Neuronal stem cell (in vitro differentiated cells): ENCODE results near the gene MRPL24.

Experiments
- DNase-seq: peaks from one replicate; pipeline ENCODE4 v3.0.0-alpha.2; 2013; ENCODE audit warnings: low spot score
- H2AFZ ChIP-seq: one replicate; pipeline ENCODE4 v1.6.1; 2013; ENCODE audit warnings: mild to moderate bottlenecking, low read length, inconsistent platforms
- H2AK5ac ChIP-seq: 2 replicates; pipeline ENCODE4 v1.6.1; 2013; ENCODE audit warnings: low read depth, mild to moderate bottlenecking, inconsistent platforms, low read length, moderate library complexity, mixed read lengths
- H2BK120ac ChIP-seq: 2 replicates; pipeline ENCODE4 v1.6.1; 2013; ENCODE audit warnings: low read depth, mild to moderate bottlenecking, inconsistent platforms, low read length, moderate library complexity, mixed read lengths
- H2BK12ac ChIP-seq: one replicate; pipeline ENCODE4 v1.6.1; 2013; ENCODE audit warnings: low read length, inconsistent platforms
- H2BK15ac ChIP-seq: 2 replicates; pipeline ENCODE4 v1.6.1; 2013; ENCODE audit warnings: mild to moderate bottlenecking, low read length, inconsistent platforms, mixed read lengths
- H2BK5ac ChIP-seq: one replicate; pipeline ENCODE4 v1.6.1; 2013; ENCODE audit warnings: inconsistent platforms, mild to moderate bottlenecking, low read length, moderate library complexity
- H3K14ac ChIP-seq: one replicate; pipeline ENCODE4 v1.6.1; 2013; ENCODE audit warnings: low read length, inconsistent platforms
- H3K18ac ChIP-seq: 2 replicates; pipeline ENCODE4 v1.6.1; 2013; ENCODE audit warnings: low read length, inconsistent platforms
- H3K23ac ChIP-seq: 2 replicates; pipeline ENCODE4 v1.6.1; 2013; ENCODE audit warnings: low read depth, mild to moderate bottlenecking, mixed read lengths, low read length, inconsistent platforms; ENCODE audit not compliant: poor library complexity
- H3K27ac ChIP-seq: replicated peaks from 3 replicates; pipeline ENCODE4 v1.5.1; 2013; ENCODE audit warnings: low read length, inconsistent platforms
- H3K27me3 ChIP-seq, 3 experiments: 2 replicates each; pipeline ENCODE4 v1.6.1; 2013; ENCODE audit warnings: low read length in 3 of 3, mild to moderate bottlenecking in 2 of 3, inconsistent platforms in 1 of 3, low read depth in 1 of 3, mixed read lengths in 1 of 3, moderate library complexity in 1 of 3; ENCODE audit not compliant: control insufficient read depth in 3 of 3, insufficient read depth in 3 of 3
- H3K36me3 ChIP-seq, 2 donors: replicated peaks in 1 of 2; 2 replicates each; pipeline ENCODE4 v1.6.1; 2013; ENCODE audit warnings: low read length in 2 of 2; ENCODE audit not compliant: control insufficient read depth in 2 of 2, insufficient read depth in 2 of 2
- H3K4ac ChIP-seq: 2 replicates; pipeline ENCODE4 v1.6.1; 2013; ENCODE audit warnings: inconsistent platforms, mild to moderate bottlenecking, low read length, moderate library complexity
- H3K4me1 ChIP-seq, 2 donors: 1 replicate in 1 of 2; 2 replicates in 1 of 2; pipeline ENCODE4 v1.6.1; 2013; ENCODE audit warnings: low read length in 2 of 2, low read depth in 1 of 2; ENCODE audit not compliant: control insufficient read depth in 2 of 2, insufficient read depth in 1 of 2
- H3K4me2 ChIP-seq: one replicate; pipeline ENCODE4 v1.6.1; 2013; ENCODE audit warnings: mild to moderate bottlenecking, low read length, inconsistent platforms; ENCODE audit not compliant: insufficient read depth, poor library complexity, severe bottlenecking
- H3K4me3 ChIP-seq, 2 donors: 2 replicates each; pipeline ENCODE4 v1.5.1; 2013; ENCODE audit warnings: low read length in 2 of 2, mild to moderate bottlenecking in 2 of 2, inconsistent platforms in 1 of 2, moderate library complexity in 1 of 2
- H3K79me1 ChIP-seq: one replicate; pipeline ENCODE4 v1.6.1; 2013; ENCODE audit warnings: low read depth, mild to moderate bottlenecking, inconsistent platforms, low read length, moderate library complexity
- H3K9ac ChIP-seq: one replicate; pipeline ENCODE4 v1.6.1; 2013; ENCODE audit warnings: mild to moderate bottlenecking, low read depth, low read length, inconsistent platforms; ENCODE audit not compliant: poor library complexity
- H3K9me3 ChIP-seq, 2 donors: replicated peaks in 1 of 2; 2 replicates each; pipeline versions ENCODE3 to v1.6.1; 2013; ENCODE audit warnings: low read length in 2 of 2, mild to moderate bottlenecking in 2 of 2, inconsistent platforms in 1 of 2, low read depth in 1 of 2, mixed read lengths in 1 of 2, moderate library complexity in 1 of 2; ENCODE audit not compliant: control insufficient read depth in 2 of 2, insufficient read depth in 1 of 2
- H4K8ac ChIP-seq: one replicate; pipeline ENCODE4 v1.6.1; 2013; ENCODE audit warnings: low read depth, mild to moderate bottlenecking, inconsistent platforms, low read length, moderate library complexity
- H4K91ac ChIP-seq: one replicate; pipeline ENCODE4 v1.6.1; 2013; ENCODE audit warnings: low read length, low read depth, mild to moderate bottlenecking, inconsistent platforms; ENCODE audit not compliant: poor library complexity
- WGBS, 2 donors: extraction: QIAGEN DNeasy Blood & Tissue Kit; methylation state at CpG; one replicate each; pipeline ENCODE4 v1.1.7; 2013; ENCODE audit warnings: missing lambda C conversion rate in 2 of 2, mixed read lengths in 1 of 2; ENCODE audit not compliant: insufficient read length in 2 of 2, insufficient replicate concordance in 1 of 2; ENCODE audit errors: extremely low coverage in 2 of 2; 5-methylcytosine and 5-hydroxymethylcytosine counted together

Gene MRPL24

DNA sequence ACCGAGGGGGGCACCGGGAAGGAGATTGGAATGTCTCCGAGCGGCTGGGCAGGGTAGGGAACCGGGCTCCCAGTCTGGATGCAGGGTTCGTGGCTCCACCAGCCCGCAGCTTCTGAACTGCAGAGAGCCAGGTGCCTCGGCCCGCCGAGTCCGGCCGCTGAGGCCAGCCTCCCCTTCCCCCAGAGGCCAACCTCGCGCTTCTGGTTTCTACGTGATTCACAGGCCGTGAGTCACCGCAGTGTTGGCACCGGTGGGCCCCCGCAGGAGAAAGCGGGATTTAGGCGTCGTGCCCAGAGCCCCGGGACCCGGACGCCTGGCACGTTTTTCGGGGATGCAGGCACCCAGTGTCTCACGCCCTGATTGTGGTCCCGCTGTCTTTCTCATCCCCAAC, 36.0 kb downstream of the MRPL24 start:
- WGBS, 2 donors, result no CpG with 5 or more reads among the region's 29 CpGs
- H3K4ac ChIP-seq, result peak overlapping the region; percentile 2
- peak overlapping the region; percentile 40 for H2BK15ac ChIP-seq
- no peak overlapping the region for H2BK12ac ChIP-seq
- peak overlapping the region; percentile 92 for H3K27ac ChIP-seq
- peak overlapping the region; percentile 87 for H3K9ac ChIP-seq
- no peak overlapping the region for H2BK120ac ChIP-seq
- H4K91ac ChIP-seq, result no peak overlapping the region
- peak overlapping the region; percentile 93 for H3K4me2 ChIP-seq
- peaks cover 11 to 13% of the 10 kb centered on the region in 2 donors for H3K36me3 ChIP-seq
- peak overlapping the region; percentile 63 to 87 for H3K4me3 ChIP-seq
- peak overlapping the region; percentile 68 for H2AK5ac ChIP-seq
- H4K8ac ChIP-seq, result no peak overlapping the region
- peak overlapping the region; percentile 76 for H3K23ac ChIP-seq
- H3K14ac ChIP-seq, result no peak overlapping the region
- H3K9me3 ChIP-seq, result no peaks in the 10 kb centered on the region
- peak overlapping the region; percentile 91 for H2AFZ ChIP-seq
- peaks cover 9% of the 10 kb centered on the region for H3K79me1 ChIP-seq
- H3K18ac ChIP-seq, result peak overlapping the region; percentile 96
- peaks cover 46 to 52% of the 10 kb centered on the region in 2 donors for H3K4me1 ChIP-seq
- no peaks in the 10 kb centered on the region for H3K27me3 ChIP-seq
- H2BK5ac ChIP-seq, result peak overlapping the region; percentile 90
- no peak for DNase-seq

GRCh38 chr1:156704166-156704711, 36.6 kb downstream of the MRPL24 start:
- Histone ChIP-seq H2AFZ (no peak overlapping the region), H2AK5ac (no peak overlapping the region), H4K91ac (no peak overlapping the region), H3K23ac (no peak overlapping the region), H3K27ac (no peak overlapping the region), H3K9me3 (no peaks in the 10 kb centered on the region), H4K8ac (no peak overlapping the region), H3K18ac (peak overlapping the region; percentile 36), H3K9ac (peak overlapping the region; percentile 56), H2BK5ac (no peak overlapping the region), H2BK120ac (no peak overlapping the region), H3K36me3 (peaks cover 17 to 18% of the 10 kb centered on the region in 2 donors), H3K4me2 (peak overlapping the region; percentile 93), H2BK15ac (no peak overlapping the region), H3K27me3 (no peaks in the 10 kb centered on the region), H3K14ac (no peak overlapping the region), H3K4me3 (peak overlapping the region; percentile 63 to 87), H3K4ac (no peak overlapping the region), H3K4me1 (peaks cover 39 to 45% of the 10 kb centered on the region in 2 donors), H3K79me1 (peaks cover 9% of the 10 kb centered on the region), H2BK12ac (no peak overlapping the region)
- no CpG with 5 or more reads among the region's 10 CpGs for WGBS, 2 donors
- no peak for DNase-seq

DNA sequence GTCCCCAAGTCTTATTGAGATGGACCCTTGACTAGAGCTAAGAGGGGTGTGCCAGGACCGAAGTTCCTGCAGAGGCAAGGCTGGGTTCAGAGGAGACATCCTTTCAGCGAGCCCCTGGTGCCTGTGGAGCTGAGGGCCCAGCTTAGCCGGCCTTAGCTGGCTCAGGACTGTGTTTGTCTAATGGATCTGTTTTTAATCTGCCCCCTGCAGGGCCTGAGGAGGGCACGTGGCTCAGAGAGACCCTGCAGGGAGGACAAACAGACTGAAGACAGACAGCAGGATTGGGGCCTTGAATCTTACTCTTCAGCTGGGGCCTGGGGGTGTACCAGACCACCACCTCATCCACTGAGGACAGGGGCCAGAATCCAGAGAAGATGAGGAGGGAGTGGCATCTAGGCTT, 37.1 kb downstream of the MRPL24 start:
- Histone ChIP-seq H3K27me3 (no peaks in the 10 kb centered on the region), H2AK5ac (peak overlapping the region; percentile 31), H2BK5ac (peak overlapping the region; percentile 55), H3K18ac (peak overlapping the region; percentile 73), H3K9me3 (no peaks in the 10 kb centered on the region), H3K79me1 (peaks cover 9% of the 10 kb centered on the region), H3K36me3 (peaks cover 22 to 23% of the 10 kb centered on the region in 2 donors), H3K23ac (no peak overlapping the region), H4K91ac (no peak overlapping the region), H2AFZ (no peak overlapping the region), H3K4ac (no peak overlapping the region), H2BK120ac (peak overlapping the region; percentile 22), H3K4me1 (peaks cover 34 to 40% of the 10 kb centered on the region in 2 donors), H4K8ac (no peak overlapping the region), H3K9ac (no peak overlapping the region), H2BK12ac (no peak overlapping the region), H3K14ac (peak overlapping the region; percentile 23), H3K4me2 (peak overlapping the region; percentile 93), H2BK15ac (peak overlapping the region; percentile 6), H3K27ac (no peak overlapping the region), H3K4me3 (peak overlapping the region; percentile 63 to 87)
- no CpG with 5 or more reads among the region's 4 CpGs for WGBS, 2 donors
- no peak for DNase-seq

GRCh38 chr1:156703336-156703735, 37.6 kb downstream of the MRPL24 start:
- Histone ChIP-seq H3K36me3 (peaks cover 24 to 26% of the 10 kb centered on the region in 2 donors), H3K4me2 (peak overlapping the region; percentile 93), H3K14ac (peak overlapping the region; percentile 23), H3K9me3 (no peaks in the 10 kb centered on the region), H3K18ac (peak overlapping the region; percentile 73), H2BK12ac (no peak overlapping the region), H3K27ac (no peak overlapping the region), H2AK5ac (peak overlapping the region; percentile 31), H3K27me3 (no peaks in the 10 kb centered on the region), H3K79me1 (peaks cover 9% of the 10 kb centered on the region), H2BK5ac (peak overlapping the region; percentile 55), H4K8ac (no peak overlapping the region), H3K4ac (no peak overlapping the region), H2AFZ (no peak overlapping the region), H3K9ac (no peak overlapping the region), H3K23ac (no peak overlapping the region), H2BK15ac (peak overlapping the region; percentile 6), H2BK120ac (peak overlapping the region; percentile 22), H3K4me3 (peak overlapping the region in 1 of 2 donors; percentile 87), H4K91ac (no peak overlapping the region), H3K4me1 (peaks cover 30 to 36% of the 10 kb centered on the region in 2 donors)
- no peak for DNase-seq
- no CpG with 5 or more reads among the region's 4 CpGs for WGBS, 2 donors
